Smooth muscle cell (in vitro differentiated cells): Measurements from ENCODE around the gene RUVBL1. TPM values are rescaled to one million over a fixed set of nuclear protein-coding genes. Genes with fewer than 3 reads are reported as not detected.

Experiments used
- DNase-seq: peaks from one replicate; lab custom pipeline; 2025; ENCODE audit not compliant: unreplicated experiment; lab: John Stamatoyannopoulos, UW
- H2AFZ ChIP-seq: fragments of 200-600 bp; sonication (generic); 2 replicates; pipeline ENCODE4 v1.6.0; 2016; ENCODE audit warnings: antibody characterized with exemption, low read depth, mild to moderate bottlenecking
- H3F3A ChIP-seq: fragments of 200-600 bp; sonication (generic); 2 replicates; pipeline ENCODE4 v1.6.0; 2017; ENCODE audit warnings: antibody characterized with exemption, low read depth
- H3K27ac ChIP-seq: fragments of 200-600 bp; sonication (generic); 2 replicates; pipeline ENCODE4 v1.5.1; 2016; ENCODE audit warnings: low read depth, mild to moderate bottlenecking
- H3K27me3 ChIP-seq: fragments of 200-600 bp; sonication (generic); 2 replicates; pipeline ENCODE4 v1.6.1; 2016; ENCODE audit warnings: low read depth, mild to moderate bottlenecking
- H3K36me3 ChIP-seq: fragments of 200-600 bp; sonication (generic); 2 replicates; pipeline ENCODE4 v1.5.1; 2016; ENCODE audit warnings: low read depth
- H3K4me1 ChIP-seq: fragments of 200-600 bp; sonication (generic); 2 replicates; pipeline ENCODE4 v1.5.1; 2016; ENCODE audit warnings: low read depth
- H3K4me2 ChIP-seq: fragments of 200-600 bp; sonication (generic); 2 replicates; pipeline ENCODE4 v1.6.0; 2016; ENCODE audit warnings: mild to moderate bottlenecking
- H3K4me3 ChIP-seq: fragments of 200-600 bp; sonication (generic); 2 replicates; pipeline ENCODE4 v1.5.1; 2016; ENCODE audit warnings: mild to moderate bottlenecking
- H3K79me2 ChIP-seq: fragments of 200-600 bp; sonication (generic); 2 replicates; pipeline ENCODE4 v1.6.0; 2016; ENCODE audit warnings: low read depth, mild to moderate bottlenecking
- H3K9ac ChIP-seq: fragments of 200-600 bp; sonication (generic); 2 replicates; pipeline ENCODE4 v1.6.0; 2016; ENCODE audit warnings: low read depth
- H3K9me3 ChIP-seq: fragments of 200-600 bp; sonication (generic); replicated peaks from 2 replicates; pipeline ENCODE4 v1.5.1; 2016; ENCODE audit warnings: low read depth
- H4K20me1 ChIP-seq: fragments of 200-600 bp; sonication (generic); 2 replicates; pipeline ENCODE4 v1.6.0; 2016; ENCODE audit warnings: low read depth
- CTCF ChIP-seq: fragments of 200-600 bp; sonication (generic); IDR thresholded peaks from 2 replicates; pipeline ENCODE4 v1.5.1; 2017; ENCODE audit warnings: borderline replicate concordance, mild to moderate bottlenecking, antibody characterized with exemption; ENCODE audit not compliant: insufficient read depth, poor library complexity, severe bottlenecking
- WGBS: methylation state at CpG from one replicate; pipeline ENCODE4 v1.1.7; 2016; ENCODE audit warnings: low lambda C conversion rate; 5-methylcytosine and 5-hydroxymethylcytosine counted together
- polyA plus RNA-seq: library from polyadenylated mRNA; unstranded; fragments of >200 nt; fragmentation: Nextera tagmentation; extraction: Ambion mirVana; gene quantifications from 2 replicates; pipeline ENCODE4 v1.2.1, GENCODE V29; 2016
- total RNA-seq: library from RNA; depleted of rRNA; stranded (reverse); fragments of >200 nt; gene quantifications from 2 replicates; pipeline ENCODE4 v1.2.3, GENCODE V29; 2014

The RUVBL1 gene
- total and polyA plus RNA-seq, 2 experiments from 2014 or later = 32.9 to 37.1 TPM

- DNase-seq = no peak
- H3K79me2 ChIP-seq = no peaks in the 10 kb centered on the region
- H3K27me3 ChIP-seq = no peaks in the 10 kb centered on the region
- no peak for TF ChIP-seq CTCF
- no peak overlapping the region for H3K27ac ChIP-seq
- WGBS = 82% methylated on average over 8 of the region's 8 CpGs
- H3K9ac ChIP-seq = no peak overlapping the region
- no peaks in the 10 kb centered on the region for H3K9me3 ChIP-seq
- no peaks in the 10 kb centered on the region for H3K36me3 ChIP-seq
- H2AFZ ChIP-seq = no peak overlapping the region
- no peaks in the 10 kb centered on the region for H3K4me1 ChIP-seq
- no peaks in the 10 kb centered on the region for H4K20me1 ChIP-seq
- no peak overlapping the region for H3K4me2 ChIP-seq
- no peak overlapping the region for H3K4me3 ChIP-seq
- H3F3A ChIP-seq = peaks cover 3% of the 10 kb centered on the region
Measured at GRCh38 chr3:128107834-128108233, 15.8 kb downstream of the RUVBL1 start.

GRCh38 chr3:128103136-128103676, 20.4 kb downstream of the RUVBL1 start:
- no peak for DNase-seq
- H3F3A ChIP-seq = no peaks in the 10 kb centered on the region
- WGBS = 95% methylated on average over 5 of the region's 5 CpGs
- no peak overlapping the region for H3K4me3 ChIP-seq
- no peak for TF ChIP-seq CTCF
- no peaks in the 10 kb centered on the region for H3K36me3 ChIP-seq
- H2AFZ ChIP-seq = no peak overlapping the region
- no peak overlapping the region for H3K4me2 ChIP-seq
- no peaks in the 10 kb centered on the region for H3K79me2 ChIP-seq
- H3K27me3 ChIP-seq = no peaks in the 10 kb centered on the region
- no peak overlapping the region for H3K9ac ChIP-seq
- no peaks in the 10 kb centered on the region for H4K20me1 ChIP-seq
- H3K4me1 ChIP-seq = no peaks in the 10 kb centered on the region
- no peaks in the 10 kb centered on the region for H3K9me3 ChIP-seq
- H3K27ac ChIP-seq = no peak overlapping the region

GRCh38 chr3:128100638-128101037, 23.0 kb downstream of the RUVBL1 start:
- no peak overlapping the region for H3K9ac ChIP-seq
- WGBS = 96% methylated on average over 2 of the region's 2 CpGs

More at GRCh38 chr3:128100638-128101037, 23.0 kb downstream of the RUVBL1 start:
- no peak overlapping the region for H2AFZ ChIP-seq
- no peaks in the 10 kb centered on the region for H3K4me1 ChIP-seq
- no peaks in the 10 kb centered on the region for H3K79me2 ChIP-seq
- H3K4me3 ChIP-seq = no peak overlapping the region
- no peak overlapping the region for H3K4me2 ChIP-seq
- no peak for DNase-seq
- no peaks in the 10 kb centered on the region for H3K27me3 ChIP-seq
- no peaks in the 10 kb centered on the region for H3K36me3 ChIP-seq
- no peaks in the 10 kb centered on the region for H3F3A ChIP-seq
- no peaks in the 10 kb centered on the region for H3K9me3 ChIP-seq
- no peak overlapping the region for H3K27ac ChIP-seq
- no peak for TF ChIP-seq CTCF
- H4K20me1 ChIP-seq = no peaks in the 10 kb centered on the region
